ENCODE data around the gene ADCY9. TPM values are rescaled to one million over a fixed set of nuclear protein-coding genes. Genes with fewer than 3 reads are reported as not detected.

ADCY9 gene
- total RNA-seq, 4 donors from 2014 or later = 13.1 to 25.1 (median 18.5) TPM

DNA sequence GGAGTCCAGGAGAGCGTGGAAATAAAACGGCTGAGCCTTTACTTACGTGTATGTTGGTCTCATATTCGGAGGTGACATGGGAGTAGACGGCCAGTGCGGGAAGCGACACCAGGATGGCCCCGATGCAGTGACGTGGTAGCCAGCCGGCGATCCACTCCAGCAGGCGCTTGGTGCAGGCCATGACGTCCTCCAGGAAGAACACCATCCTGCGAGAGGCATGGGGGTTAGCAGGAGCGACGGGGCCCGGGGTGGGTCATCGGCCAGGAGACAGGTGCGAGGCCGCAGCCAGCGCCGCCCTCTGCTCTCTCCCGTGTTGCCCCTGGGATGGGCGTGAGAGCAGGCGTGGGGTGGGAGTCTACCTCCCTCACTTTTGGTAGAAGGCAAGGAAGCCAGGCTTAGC, 137.2 kb downstream of the ADCY9 start:
- DNase-seq (ENCODE audit: low spot score in 2 of 2) = no peak
- intact Hi-C loops (cut with DNase I; ENCODE audit: low total_unique reads) = no loop called here
- 94 to 95% methylated on average over 25 of the region's 25 CpGs for WGBS, 2 donors
- TF ChIP-seq, protein P1, sequence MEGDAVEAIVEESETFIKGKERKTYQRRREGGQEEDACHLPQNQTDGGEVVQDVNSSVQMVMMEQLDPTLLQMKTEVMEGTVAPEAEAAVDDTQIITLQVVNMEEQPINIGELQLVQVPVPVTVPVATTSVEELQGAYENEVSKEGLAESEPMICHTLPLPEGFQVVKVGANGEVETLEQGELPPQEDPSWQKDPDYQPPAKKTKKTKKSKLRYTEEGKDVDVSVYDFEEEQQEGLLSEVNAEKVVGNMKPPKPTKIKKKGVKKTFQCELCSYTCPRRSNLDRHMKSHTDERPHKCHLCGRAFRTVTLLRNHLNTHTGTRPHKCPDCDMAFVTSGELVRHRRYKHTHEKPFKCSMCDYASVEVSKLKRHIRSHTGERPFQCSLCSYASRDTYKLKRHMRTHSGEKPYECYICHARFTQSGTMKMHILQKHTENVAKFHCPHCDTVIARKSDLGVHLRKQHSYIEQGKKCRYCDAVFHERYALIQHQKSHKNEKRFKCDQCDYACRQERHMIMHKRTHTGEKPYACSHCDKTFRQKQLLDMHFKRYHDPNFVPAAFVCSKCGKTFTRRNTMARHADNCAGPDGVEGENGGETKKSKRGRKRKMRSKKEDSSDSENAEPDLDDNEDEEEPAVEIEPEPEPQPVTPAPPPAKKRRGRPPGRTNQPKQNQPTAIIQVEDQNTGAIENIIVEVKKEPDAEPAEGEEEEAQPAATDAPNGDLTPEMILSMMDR (IDR thresholded peaks at IDR 0.05) = no peak
- TF ChIP-seq POLR2A (IDR thresholded peaks at IDR 0.05) = no peak
- H3K4me3 ChIP-seq (ENCODE audit: low read depth, poor library complexity, severe bottlenecking) = no peak overlapping the region

- H3K4me3 ChIP-seq (ENCODE audit: low read depth, poor library complexity, severe bottlenecking) = no peak overlapping the region
- intact Hi-C loops (cut with DNase I; ENCODE audit: low total_unique reads) = no loop called here
- DNase-seq (ENCODE audit: low spot score in 2 of 2) = no peak
- TF ChIP-seq, protein P1 (IDR thresholded peaks at IDR 0.05) = no peak
- no peak for TF ChIP-seq POLR2A (IDR thresholded peaks at IDR 0.05)
- 91 to 98% methylated on average over 26 of the region's 26 CpGs for WGBS, 2 donors
Observed at GRCh38 chr16:3977376-3977775, 138.9 kb downstream of the ADCY9 start.

- H3K4me3 ChIP-seq (ENCODE audit: low read depth, poor library complexity, severe bottlenecking) = no peak overlapping the region
- DNase-seq (ENCODE audit: low spot score in 2 of 2) = no peak
- 92 to 94% methylated on average over 8 of the region's 8 CpGs for WGBS, 2 donors
- TF ChIP-seq POLR2A (IDR thresholded peaks at IDR 0.05) = no peak
- TF ChIP-seq, protein P1 (IDR thresholded peaks at IDR 0.05) = no peak
- intact Hi-C loops (cut with DNase I; ENCODE audit: low total_unique reads) = no loop called here
Observed at GRCh38 chr16:3974751-3975150, 141.5 kb downstream of the ADCY9 start.

- no peak for TF ChIP-seq POLR2A (IDR thresholded peaks at IDR 0.05)
- TF ChIP-seq, protein P1 (IDR thresholded peaks at IDR 0.05) = no peak
- H3K4me3 ChIP-seq (ENCODE audit: low read depth, poor library complexity, severe bottlenecking) = no peak overlapping the region
- intact Hi-C loops (cut with DNase I; ENCODE audit: low total_unique reads) = no loop called here
- WGBS, 2 donors = 82 to 84% methylated on average over 7 of the region's 8 CpGs
- DNase-seq (ENCODE audit: low spot score in 2 of 2) = no peak
Observed at GRCh38 chr16:3971706-3972105, 144.5 kb downstream of the ADCY9 start.

DNA sequence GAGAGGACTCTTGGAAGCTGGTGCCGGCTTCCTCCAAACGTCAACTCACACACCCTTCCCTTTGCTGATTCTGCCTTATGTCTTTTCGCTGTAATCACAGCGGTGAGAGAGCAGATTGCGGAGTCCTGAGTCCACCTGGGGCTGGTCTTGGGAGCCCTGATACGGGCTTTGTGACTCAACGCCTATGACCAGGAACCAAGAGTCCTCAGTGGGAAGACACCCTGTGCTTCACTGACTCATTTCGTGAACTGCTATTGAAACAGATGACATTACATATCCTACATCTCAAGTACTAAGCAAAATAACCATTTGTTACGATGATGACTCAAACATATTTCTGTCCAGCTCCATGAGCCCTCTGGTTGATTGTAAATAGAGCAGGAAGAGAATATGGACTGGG, 145.0 kb downstream of the ADCY9 start:
- 93 to 95% methylated on average over 9 of the region's 9 CpGs for WGBS, 2 donors
- intact Hi-C loops (cut with DNase I; ENCODE audit: low total_unique reads) = no loop called here
- no peak overlapping the region for H3K4me3 ChIP-seq (ENCODE audit: low read depth, poor library complexity, severe bottlenecking)
- TF ChIP-seq, protein P1 (IDR thresholded peaks at IDR 0.05) = no peak
- TF ChIP-seq POLR2A (IDR thresholded peaks at IDR 0.05) = no peak
- DNase-seq (ENCODE audit: low spot score in 2 of 2) = no peak

DNA sequence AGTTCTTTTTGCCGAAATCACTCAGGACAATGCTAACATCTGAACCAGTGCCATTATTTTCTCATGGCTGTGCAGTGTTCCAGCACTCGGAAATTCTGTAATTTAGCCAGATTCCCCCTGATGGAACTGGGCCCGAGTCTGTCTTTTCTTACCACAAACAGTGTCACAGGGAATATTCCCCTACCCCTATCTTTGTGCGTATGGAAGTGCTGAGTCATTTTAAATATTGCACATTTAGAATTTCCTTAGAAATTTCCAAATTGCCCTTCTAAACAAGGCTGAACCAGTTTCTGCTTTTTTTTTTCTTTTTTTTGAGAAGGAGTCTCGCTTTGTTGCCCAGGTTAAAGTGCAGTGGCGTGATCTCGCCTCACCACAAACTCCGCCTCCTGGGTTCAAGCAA, 147.7 kb downstream of the ADCY9 start:
- TF ChIP-seq, protein P1 (IDR thresholded peaks at IDR 0.05) = no peak
- no peak for TF ChIP-seq POLR2A (IDR thresholded peaks at IDR 0.05)
- no peak for DNase-seq (ENCODE audit: low spot score in 2 of 2)
- 89 to 95% methylated on average over 8 of the region's 8 CpGs for WGBS, 2 donors
- no peak overlapping the region for H3K4me3 ChIP-seq (ENCODE audit: low read depth, poor library complexity, severe bottlenecking)
- intact Hi-C loops (cut with DNase I; ENCODE audit: low total_unique reads) = no loop called here

Data from lower leg skin (tissue), 4 donors.